GM03348 (cell line): ENCODE data around the gene THAP4.

Experiments used
- DNase-seq: peaks from one replicate; pipeline ENCODE4 v3.0.0; 2012; ENCODE audit warnings: low spot score

THAP4 gene

GRCh38 chr2:241563981-241564595 lies 72.9 kb downstream of the THAP4 start:
- DNase-seq, result peak; percentile 14

GRCh38 chr2:241563571-241563980 lies 73.4 kb downstream of the THAP4 start:
- no peak for DNase-seq

GRCh38 chr2:241563031-241563507 lies 73.9 kb downstream of the THAP4 start:
- DNase-seq, result no peak

GRCh38 chr2:241562269-241562891 lies 74.6 kb downstream of the THAP4 start:
- peak; percentile 5 for DNase-seq

GRCh38 chr2:241561832-241562231 lies 75.1 kb downstream of the THAP4 start:
- DNase-seq, result peak; percentile 95

GRCh38 chr2:241560883-241561474 lies 76.0 kb downstream of the THAP4 start:
- peak; percentile 58 for DNase-seq

GRCh38 chr2:241560162-241560882 lies 76.6 kb downstream of the THAP4 start:
- no peak for DNase-seq

- peak; percentile 79 for DNase-seq
These were observed 77.4 kb downstream of the THAP4 start for GRCh38 chr2:241559323-241560161.

- peak; percentile 92 for DNase-seq
These were observed 78.2 kb downstream of the THAP4 start, which contains the start of gene BOK for GRCh38 chr2:241558532-241559322. Gene BOK, plus strand, starts transcription at chr2:241558745. Its CDS starts 739 bp downstream, at chr2:241559484.

GRCh38 chr2:241556746-241557145 lies 80.2 kb downstream of the THAP4 start:
- no peak for DNase-seq

GRCh38 chr2:241555711-241556110 lies 81.2 kb downstream of the THAP4 start:
- DNase-seq, result no peak

GRCh38 chr2:241554610-241555322 lies 82.2 kb downstream of the THAP4 start:
- no peak for DNase-seq

- DNase-seq, result no peak
These were observed 83.0 kb downstream of the THAP4 start for GRCh38 chr2:241553981-241554380.

- DNase-seq, result no peak
These were observed 83.5 kb downstream of the THAP4 start for GRCh38 chr2:241553512-241553830.

- no peak for DNase-seq
These were observed 84.8 kb downstream of the THAP4 start for GRCh38 chr2:241551998-241552737.

- no peak for DNase-seq
These were observed 85.4 kb downstream of the THAP4 start for GRCh38 chr2:241551599-241551997.

- DNase-seq, result no peak
These were observed 86.1 kb downstream of the THAP4 start for GRCh38 chr2:241550616-241551580.

- DNase-seq, result no peak
These were observed 88.5 kb downstream of the THAP4 start for GRCh38 chr2:241548451-241548835.
